UCSD-AML1 (cell line): ENCODE data around the gene TNNC2.

Experiments used
- DNase-seq: peaks from one replicate; lab custom pipeline; 2025; ENCODE audit not compliant: unreplicated experiment; lab: John Stamatoyannopoulos, UW

Gene TNNC2

GRCh38 chr20:45782890-45783289 is 44.2 kb downstream of the TNNC2 start:
- no peak for DNase-seq

DNA sequence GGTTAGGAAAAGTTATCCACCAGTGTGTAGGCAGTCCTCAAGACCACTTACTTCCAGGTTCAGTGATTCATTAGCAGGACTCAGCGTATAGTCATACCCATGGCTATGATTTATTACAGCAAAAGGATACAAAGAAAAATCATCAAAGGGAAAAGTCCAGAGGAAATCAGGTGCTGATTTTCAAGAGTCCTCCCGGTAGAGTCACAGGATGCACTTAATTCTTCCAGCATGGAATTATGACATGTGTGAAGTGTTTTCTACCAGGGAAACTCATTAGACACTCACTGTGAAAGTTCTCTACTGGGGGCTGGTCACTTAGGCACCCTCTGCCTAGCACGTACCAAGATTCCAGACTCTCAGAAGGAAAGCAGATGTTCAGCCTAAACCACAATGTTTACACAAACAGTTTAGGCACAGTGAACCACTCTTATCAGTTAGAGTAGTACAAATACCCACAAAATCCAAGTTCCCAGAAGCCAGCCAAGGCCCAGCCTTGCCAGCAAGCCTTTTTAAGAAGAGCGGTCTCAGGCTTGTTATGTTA is 45.7 kb downstream of the TNNC2 start:
- no peak for DNase-seq

DNA sequence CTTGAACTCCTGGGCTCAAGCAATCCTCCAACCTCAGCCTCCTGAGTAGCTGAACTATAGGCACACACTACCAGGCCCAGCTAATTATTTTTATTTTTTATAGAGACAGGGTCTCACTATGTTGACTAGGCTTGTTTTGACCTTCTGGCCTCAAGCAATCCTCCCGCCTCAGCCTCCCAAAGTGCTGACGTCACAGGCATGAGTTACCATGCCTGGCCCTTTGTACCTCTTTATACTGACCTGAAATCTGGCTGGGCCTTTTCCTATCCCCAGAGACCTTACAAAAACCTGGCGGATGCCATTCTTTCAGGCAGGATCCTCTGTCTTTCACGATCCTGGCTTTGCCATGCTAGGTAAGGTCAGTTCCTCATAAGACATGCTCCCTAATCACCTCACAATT is 47.0 kb downstream of the TNNC2 start:
- DNase-seq = no peak

- DNase-seq = no peak
Observed at GRCh38 chr20:45779011-45779915, 47.8 kb downstream of the TNNC2 start.

DNA sequence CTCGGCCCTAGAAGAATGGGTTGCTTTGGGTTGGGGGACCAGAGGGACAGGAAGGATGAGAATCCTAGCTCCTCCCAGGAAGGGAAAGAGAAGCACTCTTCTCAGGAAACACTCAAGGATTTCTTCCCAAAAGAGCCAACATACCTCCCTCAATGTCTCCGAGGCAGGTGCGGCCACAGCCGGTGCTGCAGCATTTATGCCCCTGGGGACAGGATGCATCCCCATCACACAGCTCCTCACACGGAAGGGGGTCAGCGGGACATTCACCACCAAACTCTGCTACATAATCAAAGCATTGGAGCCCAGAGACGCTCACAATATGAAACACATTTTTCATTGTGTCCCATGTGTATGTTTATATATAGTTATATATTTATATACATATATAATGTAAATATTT is 50.2 kb downstream of the TNNC2 start:
- DNase-seq = no peak

GRCh38 chr20:45775411-45775810 is 51.7 kb downstream of the TNNC2 start:
- no peak for DNase-seq

DNA sequence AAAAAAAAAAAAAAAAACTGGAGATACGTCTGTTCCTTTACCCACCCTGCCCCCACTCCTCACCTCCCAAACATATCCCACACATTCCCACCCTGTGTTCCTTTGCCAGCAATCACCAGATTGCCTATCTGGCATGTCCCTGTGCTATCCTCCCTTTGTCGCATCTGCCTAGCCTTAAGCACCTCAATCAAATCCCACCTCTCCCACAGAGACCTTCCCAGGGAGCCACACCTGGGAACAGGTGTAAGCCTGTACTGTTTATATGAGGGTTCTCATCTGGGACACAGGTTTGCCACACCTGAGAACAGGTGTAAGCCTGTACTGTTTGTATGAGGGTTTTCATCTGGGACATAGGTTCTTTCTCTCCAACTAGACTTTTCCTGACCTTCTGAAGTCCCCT is 52.2 kb downstream of the TNNC2 start:
- DNase-seq = no peak
